GM12865 (cell line): ENCODE results near the gene KPNA3.

Experiments
- DNase-seq: peaks from one replicate; pipeline ENCODE4 v3.0.0; 2010; ENCODE audit warnings: low read depth
- H3K4me3 ChIP-seq: 2 replicates; pipeline ENCODE4 v1.5.1; 2011; ENCODE audit warnings: mild to moderate bottlenecking, low read depth, low read length, control low read depth
- TF ChIP-seq, protein P1 (sequence below): IDR thresholded peaks from 2 replicates; pipeline ENCODE4 v1.5.1; 2011; ENCODE audit warnings: low read length, control low read depth, low read depth, inconsistent platforms; ENCODE audit not compliant: insufficient read depth; ENCODE audit errors: missing control alignments

The KPNA3 gene

GRCh38 chr13:49831455-49831854 is 39.0 kb upstream of the KPNA3 start:
- DNase-seq, result no peak
- TF ChIP-seq, protein P1, sequence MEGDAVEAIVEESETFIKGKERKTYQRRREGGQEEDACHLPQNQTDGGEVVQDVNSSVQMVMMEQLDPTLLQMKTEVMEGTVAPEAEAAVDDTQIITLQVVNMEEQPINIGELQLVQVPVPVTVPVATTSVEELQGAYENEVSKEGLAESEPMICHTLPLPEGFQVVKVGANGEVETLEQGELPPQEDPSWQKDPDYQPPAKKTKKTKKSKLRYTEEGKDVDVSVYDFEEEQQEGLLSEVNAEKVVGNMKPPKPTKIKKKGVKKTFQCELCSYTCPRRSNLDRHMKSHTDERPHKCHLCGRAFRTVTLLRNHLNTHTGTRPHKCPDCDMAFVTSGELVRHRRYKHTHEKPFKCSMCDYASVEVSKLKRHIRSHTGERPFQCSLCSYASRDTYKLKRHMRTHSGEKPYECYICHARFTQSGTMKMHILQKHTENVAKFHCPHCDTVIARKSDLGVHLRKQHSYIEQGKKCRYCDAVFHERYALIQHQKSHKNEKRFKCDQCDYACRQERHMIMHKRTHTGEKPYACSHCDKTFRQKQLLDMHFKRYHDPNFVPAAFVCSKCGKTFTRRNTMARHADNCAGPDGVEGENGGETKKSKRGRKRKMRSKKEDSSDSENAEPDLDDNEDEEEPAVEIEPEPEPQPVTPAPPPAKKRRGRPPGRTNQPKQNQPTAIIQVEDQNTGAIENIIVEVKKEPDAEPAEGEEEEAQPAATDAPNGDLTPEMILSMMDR, result no peak

DNA sequence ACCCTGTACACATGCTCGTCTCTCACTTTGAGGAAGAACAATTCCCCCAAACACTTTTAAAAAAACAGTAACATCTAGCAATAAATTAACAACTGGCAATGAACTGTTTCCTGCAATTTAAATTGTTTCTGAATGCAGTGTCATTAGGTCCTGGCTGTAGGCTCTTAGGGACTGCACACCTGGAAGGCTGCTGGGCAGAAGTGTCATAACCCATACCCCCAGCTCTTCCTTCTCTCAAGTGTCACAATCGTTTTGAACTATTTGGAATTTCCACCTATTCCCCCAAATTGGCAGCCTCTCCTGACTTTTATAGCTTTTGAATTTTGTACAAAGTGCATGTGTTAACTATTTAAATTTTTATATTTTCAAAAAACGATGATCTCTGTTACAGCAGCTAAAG is 38.2 kb upstream of the KPNA3 start:
- H3K4me3 ChIP-seq, result no peak overlapping the region
- TF ChIP-seq, protein P1, result no peak
- no peak for DNase-seq

More at GRCh38 chr13:49831455-49831854, 39.0 kb upstream of the KPNA3 start:
- H3K4me3 ChIP-seq, result no peak overlapping the region

GRCh38 chr13:49829715-49830114 is 37.2 kb upstream of the KPNA3 start:
- no peak for DNase-seq
- TF ChIP-seq, protein P1, result no peak
- no peak overlapping the region for H3K4me3 ChIP-seq

DNA sequence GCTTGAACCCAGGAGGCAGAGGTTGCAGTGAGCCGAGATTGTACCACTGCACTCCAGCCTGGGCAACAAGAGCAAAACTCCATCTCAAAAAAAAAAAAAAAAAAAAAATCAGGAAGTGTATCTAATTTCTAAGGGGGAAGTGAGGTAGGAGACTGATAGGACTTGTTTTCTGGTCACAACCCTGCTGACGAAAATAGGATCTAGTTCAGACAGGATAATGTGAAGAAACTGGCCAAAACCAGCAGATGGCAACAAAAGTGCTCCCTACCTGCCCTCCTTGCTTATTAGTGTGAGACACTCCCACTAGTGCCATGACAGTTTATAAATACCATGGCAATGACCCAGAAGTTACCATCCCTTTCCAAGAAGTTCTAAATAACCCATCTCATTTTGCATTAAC is 36.0 kb upstream of the KPNA3 start:
- TF ChIP-seq, protein P1, result no peak
- peak; percentile 13 for DNase-seq
- no peak overlapping the region for H3K4me3 ChIP-seq

GRCh38 chr13:49827891-49828290 is 35.4 kb upstream of the KPNA3 start:
- TF ChIP-seq, protein P1, result no peak
- no peak for DNase-seq
- no peak overlapping the region for H3K4me3 ChIP-seq

GRCh38 chr13:49827336-49827735 is 34.9 kb upstream of the KPNA3 start:
- H3K4me3 ChIP-seq, result no peak overlapping the region
- DNase-seq, result no peak
- TF ChIP-seq, protein P1, result no peak

GRCh38 chr13:49821216-49822009 is 28.9 kb upstream of the KPNA3 start:
- TF ChIP-seq, protein P1, result no peak
- DNase-seq, result peak; percentile 19
- no peak overlapping the region for H3K4me3 ChIP-seq
